IPS-18a (cell line): ENCODE measurements around the gene DNAJC25.

Experiments used
- H3K27ac ChIP-seq: one replicate; pipeline ENCODE4 v1.5.1; 2013; ENCODE audit warnings: low read length
- H3K27me3 ChIP-seq: one replicate; pipeline ENCODE4 v1.6.1; 2013; ENCODE audit warnings: mild to moderate bottlenecking, low read length; ENCODE audit not compliant: control insufficient read depth, insufficient read depth
- H3K36me3 ChIP-seq: one replicate; pipeline ENCODE4 v1.6.1; 2013; ENCODE audit warnings: low read depth, low read length; ENCODE audit not compliant: control insufficient read depth
- H3K4me1 ChIP-seq: one replicate; pipeline ENCODE4 v1.6.1; 2013; ENCODE audit warnings: low read depth, low read length; ENCODE audit not compliant: control insufficient read depth
- H3K4me3 ChIP-seq: one replicate; pipeline ENCODE4 v1.5.1; 2013; ENCODE audit warnings: low read length
- H3K9ac ChIP-seq: one replicate; pipeline ENCODE4 v1.6.1; 2013; ENCODE audit warnings: mild to moderate bottlenecking, low read length, moderate library complexity
- H3K9me3 ChIP-seq: one replicate; pipeline ENCODE4 v1.6.1; 2013; ENCODE audit warnings: low read depth, low read length; ENCODE audit not compliant: control insufficient read depth

Gene DNAJC25

GRCh38 chr9:111676116-111676515 lies 45.0 kb downstream of the DNAJC25 start:
- Histone ChIP-seq H3K9ac (no peak overlapping the region), H3K27ac (no peak overlapping the region), H3K4me1 (no peaks in the 10 kb centered on the region), H3K36me3 (no peaks in the 10 kb centered on the region), H3K27me3 (no peaks in the 10 kb centered on the region), H3K9me3 (no peaks in the 10 kb centered on the region), H3K4me3 (no peak overlapping the region)

GRCh38 chr9:111678293-111678692 lies 47.2 kb downstream of the DNAJC25 start:
- H3K4me3 ChIP-seq = no peak overlapping the region
- H3K9ac ChIP-seq = no peak overlapping the region
- no peaks in the 10 kb centered on the region for H3K4me1 ChIP-seq
- no peaks in the 10 kb centered on the region for H3K9me3 ChIP-seq
- no peaks in the 10 kb centered on the region for H3K36me3 ChIP-seq
- H3K27me3 ChIP-seq = no peaks in the 10 kb centered on the region
- H3K27ac ChIP-seq = no peak overlapping the region

- no peak overlapping the region for H3K27ac ChIP-seq
- no peaks in the 10 kb centered on the region for H3K36me3 ChIP-seq
- no peak overlapping the region for H3K4me3 ChIP-seq
- no peaks in the 10 kb centered on the region for H3K9me3 ChIP-seq
- no peak overlapping the region for H3K9ac ChIP-seq
- no peaks in the 10 kb centered on the region for H3K4me1 ChIP-seq
- no peaks in the 10 kb centered on the region for H3K27me3 ChIP-seq
These were observed 48.1 kb downstream of the DNAJC25 start for GRCh38 chr9:111679199-111679598.

GRCh38 chr9:111683392-111683791 lies 52.3 kb downstream of the DNAJC25 start:
- no peak overlapping the region for H3K4me3 ChIP-seq
- no peaks in the 10 kb centered on the region for H3K27me3 ChIP-seq
- H3K9ac ChIP-seq = no peak overlapping the region
- no peaks in the 10 kb centered on the region for H3K4me1 ChIP-seq
- H3K36me3 ChIP-seq = no peaks in the 10 kb centered on the region
- H3K9me3 ChIP-seq = no peaks in the 10 kb centered on the region
- no peak overlapping the region for H3K27ac ChIP-seq

GRCh38 chr9:111691672-111692329 lies 60.7 kb downstream of the DNAJC25 start:
- H3K36me3 ChIP-seq = no peaks in the 10 kb centered on the region
- H3K27ac ChIP-seq = no peak overlapping the region
- no peaks in the 10 kb centered on the region for H3K27me3 ChIP-seq
- H3K9ac ChIP-seq = no peak overlapping the region
- H3K4me1 ChIP-seq = peaks cover 5% of the 10 kb centered on the region
- H3K9me3 ChIP-seq = no peaks in the 10 kb centered on the region
- H3K4me3 ChIP-seq = no peak overlapping the region

- no peaks in the 10 kb centered on the region for H3K27me3 ChIP-seq
- H3K36me3 ChIP-seq = no peaks in the 10 kb centered on the region
- no peak overlapping the region for H3K9ac ChIP-seq
- H3K9me3 ChIP-seq = no peaks in the 10 kb centered on the region
- no peak overlapping the region for H3K27ac ChIP-seq
- H3K4me1 ChIP-seq = no peaks in the 10 kb centered on the region
- no peak overlapping the region for H3K4me3 ChIP-seq
These were observed 65.7 kb downstream of the DNAJC25 start for GRCh38 chr9:111696796-111697195.

GRCh38 chr9:111700776-111701175 lies 69.6 kb downstream of the DNAJC25 start:
- no peak overlapping the region for H3K9ac ChIP-seq
- no peaks in the 10 kb centered on the region for H3K4me1 ChIP-seq
- no peaks in the 10 kb centered on the region for H3K36me3 ChIP-seq
- H3K9me3 ChIP-seq = no peaks in the 10 kb centered on the region
- no peak overlapping the region for H3K27ac ChIP-seq
- no peak overlapping the region for H3K4me3 ChIP-seq
- no peaks in the 10 kb centered on the region for H3K27me3 ChIP-seq
